Stimulated activated CD4-positive, alpha-beta T cell treated with anti-CD3 and anti-CD28 coated beads, Interleukin-2, amount 100 ng/mL, for 4 hours (primary cell): ENCODE data around the gene DNTT.

Experiments
- DNase-seq: peaks from one replicate; pipeline ENCODE4 v3.0.0-alpha.2; 2020; ENCODE audit warnings: low read depth

The DNTT gene

DNA sequence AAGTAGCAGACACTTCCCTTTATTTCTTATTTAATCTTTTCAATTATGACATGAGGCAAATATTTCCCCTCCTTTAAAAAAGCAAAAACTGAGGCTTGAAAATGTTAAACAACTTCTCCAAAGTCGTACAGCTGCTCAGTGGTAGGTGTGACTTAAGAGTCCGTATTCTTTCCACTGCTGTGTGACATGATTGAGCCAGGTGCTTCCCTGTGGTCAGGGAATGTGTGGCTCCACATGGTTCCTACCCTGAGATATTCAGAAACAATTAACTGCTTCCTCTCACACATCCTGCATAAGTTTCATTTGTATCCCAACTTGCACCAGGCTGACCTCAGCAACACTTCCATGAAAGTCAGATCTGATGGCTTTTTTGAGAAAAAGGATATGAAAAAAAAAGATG, 41.0 kb downstream of the DNTT start:
- no peak for DNase-seq

DNA sequence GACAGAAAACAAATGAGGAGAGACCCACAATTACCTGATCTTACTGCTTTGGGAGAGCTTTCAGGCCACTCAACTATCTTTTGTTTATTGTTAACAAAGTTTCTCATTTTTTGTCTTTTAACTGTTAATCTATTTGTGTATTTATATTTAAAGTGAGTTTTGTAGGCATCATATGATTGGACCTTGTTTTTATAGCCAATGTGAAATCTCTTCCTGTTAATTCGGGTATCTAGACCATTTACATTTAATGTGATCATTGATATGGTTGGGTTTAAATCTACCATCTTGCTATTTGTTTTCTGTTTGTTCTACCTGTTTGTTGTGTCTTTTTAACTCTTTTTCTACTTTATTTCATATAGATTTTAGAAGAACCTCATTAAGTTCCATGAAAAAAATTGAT, 42.1 kb downstream of the DNTT start:
- DNase-seq = no peak

GRCh38 chr10:96352027-96352426, 47.8 kb downstream of the DNTT start:
- no peak for DNase-seq

GRCh38 chr10:96352582-96352981, 48.3 kb downstream of the DNTT start:
- no peak for DNase-seq

- DNase-seq = no peak
These were observed 52.9 kb downstream of the DNTT start for GRCh38 chr10:96357038-96357620.

DNA sequence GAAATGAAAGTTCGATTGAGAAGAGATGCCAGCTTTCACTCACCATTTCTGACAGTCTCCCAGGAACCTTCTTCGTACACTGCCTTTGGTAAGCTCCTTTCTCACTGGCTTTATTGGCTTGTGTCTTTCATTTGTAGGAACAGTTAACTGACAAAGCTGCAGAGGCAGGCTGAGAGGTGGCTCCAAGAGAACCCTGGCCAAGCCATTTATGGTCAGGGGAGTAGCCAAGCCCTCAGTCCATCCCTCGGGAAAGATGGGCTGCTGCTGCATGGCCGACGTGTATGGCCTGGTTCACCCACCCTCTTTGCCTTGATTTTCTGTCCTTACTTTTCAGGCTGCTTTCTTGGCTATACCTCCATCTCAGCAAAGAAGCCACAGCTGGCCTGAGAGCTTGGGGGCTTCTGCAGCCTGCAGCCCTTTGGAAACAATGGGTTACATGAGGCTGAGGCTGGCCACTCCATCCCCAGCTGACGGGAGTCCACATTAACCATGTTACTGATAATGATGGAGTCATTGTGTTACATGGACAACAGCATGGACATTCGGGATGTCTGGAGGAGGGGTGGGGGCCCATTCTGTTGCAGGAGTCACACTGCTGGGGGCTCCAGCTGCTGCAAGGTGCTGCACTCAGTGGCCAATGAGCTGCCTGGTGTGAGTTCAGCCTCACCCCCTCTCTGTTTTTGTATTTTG, 54.8 kb downstream of the DNTT start, which contains the start of gene OPALIN:
OPALIN (minus strand) TSS at position 152 of the 690 bp plus-strand sequence; CDS start at position 46, 106 bp downstream.
- DNase-seq = no peak

DNA sequence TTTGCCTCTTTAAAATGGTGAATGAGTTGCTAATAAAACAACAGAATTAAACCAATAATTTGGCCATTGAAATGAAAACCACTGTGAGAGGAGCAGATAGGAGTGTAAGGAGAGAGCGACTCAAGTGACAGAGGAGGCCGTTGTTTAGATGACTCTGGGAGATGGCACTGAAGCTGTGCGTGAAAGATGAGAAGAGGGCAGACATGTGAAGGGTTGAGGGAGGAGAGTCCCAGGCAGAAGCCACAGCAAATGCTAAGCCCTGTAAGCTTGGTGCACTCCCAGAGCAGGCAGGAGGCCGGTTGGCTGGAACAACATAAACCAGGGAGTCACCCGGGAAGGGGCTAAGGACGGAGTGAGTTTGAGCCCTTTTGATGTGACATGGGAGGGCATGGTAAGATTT, 55.4 kb downstream of the DNTT start:
- no peak for DNase-seq

GRCh38 chr10:96360331-96360730, 56.1 kb downstream of the DNTT start:
- no peak for DNase-seq

DNA sequence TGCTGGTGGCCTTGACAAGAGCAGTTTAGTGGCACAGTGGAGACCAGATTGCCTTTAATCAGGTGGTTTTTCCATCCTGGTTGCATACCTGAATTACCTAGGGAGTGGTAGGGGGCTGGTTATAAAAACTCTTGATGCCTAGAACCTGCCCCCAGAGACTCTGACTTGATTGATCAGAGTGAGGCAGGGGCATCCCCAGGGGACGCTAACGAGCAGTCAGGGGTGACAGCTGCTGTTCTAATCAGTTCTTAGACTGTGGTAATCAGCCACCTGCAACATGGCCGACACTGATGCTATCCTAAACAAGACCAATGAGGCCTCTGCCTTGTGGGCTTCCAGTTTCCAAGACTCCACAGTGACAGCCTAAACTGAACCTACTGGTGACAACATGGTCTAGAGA, 56.5 kb downstream of the DNTT start:
- DNase-seq = no peak

DNA sequence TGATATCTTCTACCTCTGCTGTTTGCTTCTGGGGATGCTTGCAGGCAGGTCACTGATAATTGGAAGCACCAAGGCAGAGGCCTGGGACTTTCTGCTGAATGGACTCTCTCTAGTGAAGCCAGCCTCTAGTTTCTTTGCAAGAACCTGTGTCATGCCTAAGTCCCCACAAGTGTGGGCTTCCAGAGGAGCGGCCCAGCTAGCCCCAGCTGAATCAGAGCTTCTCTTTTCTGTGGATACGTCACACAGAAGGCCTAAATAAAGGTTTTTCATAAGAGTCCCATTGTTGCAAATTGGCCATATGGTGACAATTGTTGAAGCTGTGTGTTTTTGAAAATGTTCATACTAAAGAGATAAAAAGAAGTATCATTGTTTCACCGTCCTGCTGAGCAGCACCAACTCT, 61.3 kb downstream of the DNTT start:
- DNase-seq = no peak

- no peak for DNase-seq
These were observed 62.3 kb downstream of the DNTT start for GRCh38 chr10:96366508-96366907.

- no peak for DNase-seq
These were observed 63.2 kb downstream of the DNTT start for GRCh38 chr10:96367470-96367869.

DNA sequence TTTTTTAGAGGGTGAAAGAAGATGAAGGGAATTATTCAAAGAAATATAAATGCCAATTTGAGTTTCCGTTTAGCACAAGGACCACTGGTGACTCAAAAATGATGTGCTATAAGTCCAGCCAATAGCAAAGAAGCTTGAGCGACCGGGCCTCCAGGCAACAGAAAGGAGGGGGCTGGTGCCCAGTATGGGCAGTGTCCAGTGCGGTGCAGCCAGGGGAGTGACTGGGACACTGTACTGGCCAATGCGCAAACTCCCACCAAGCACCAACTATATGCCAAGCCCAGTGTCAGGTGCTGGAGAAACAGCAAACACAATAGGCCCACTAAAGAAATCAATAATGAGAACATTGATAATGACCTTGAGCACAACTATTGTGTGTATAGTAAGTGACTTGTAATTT, 64.7 kb downstream of the DNTT start:
- no peak for DNase-seq

- DNase-seq = no peak
These were observed 65.8 kb downstream of the DNTT start for GRCh38 chr10:96369890-96370583.

DNA sequence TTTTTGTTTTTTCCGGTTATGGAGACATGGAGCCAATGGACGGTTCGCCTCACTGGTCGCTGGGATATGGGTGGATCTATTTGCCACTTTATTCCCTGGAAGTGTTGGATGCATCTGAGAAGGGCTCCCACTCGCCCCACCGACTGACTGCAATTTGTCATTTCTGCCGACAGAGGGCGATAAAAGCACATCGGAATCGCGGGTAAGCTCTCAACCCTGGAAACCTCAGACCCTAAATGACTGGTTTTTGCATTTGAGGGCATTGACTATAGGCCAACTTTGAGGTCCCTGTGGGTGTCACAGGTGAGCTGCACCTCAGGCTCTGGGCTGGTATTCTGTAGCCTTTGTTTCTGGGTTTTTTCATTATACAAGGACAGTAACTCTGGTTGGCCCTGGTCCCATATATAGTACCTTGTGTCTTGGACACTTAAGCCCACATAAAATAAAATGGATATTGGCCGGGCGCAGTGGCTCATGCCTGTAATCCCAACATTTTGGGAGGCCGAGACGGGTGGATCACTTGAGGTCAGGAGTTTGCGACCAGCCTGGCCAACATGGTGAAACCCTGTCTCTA, 66.4 kb downstream of the DNTT start:
- peak; percentile 2 for DNase-seq

- no peak for DNase-seq
These were observed 67.1 kb downstream of the DNTT start for GRCh38 chr10:96371356-96371755.

DNA sequence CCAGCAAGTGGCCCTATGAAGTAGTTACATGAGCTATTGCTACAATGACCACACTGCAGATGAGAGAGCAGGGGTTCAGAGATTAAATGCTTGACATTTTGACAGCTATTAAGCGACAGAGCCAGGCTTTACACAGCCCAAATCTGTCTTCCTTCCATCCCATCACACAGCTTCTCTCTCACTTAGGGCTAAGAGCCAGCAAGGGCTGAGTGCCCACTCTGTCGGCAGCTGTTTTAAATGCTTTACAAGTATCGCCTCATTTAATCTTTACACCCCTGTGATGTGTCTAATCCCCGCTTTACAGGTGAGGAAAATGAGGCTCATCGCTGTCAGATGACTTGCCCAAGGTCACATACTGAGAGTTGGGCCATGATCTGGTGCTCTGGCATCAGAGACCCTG, 69.8 kb downstream of the DNTT start:
- no peak for DNase-seq

- DNase-seq = no peak
These were observed 70.4 kb downstream of the DNTT start for GRCh38 chr10:96374639-96374984.

DNA sequence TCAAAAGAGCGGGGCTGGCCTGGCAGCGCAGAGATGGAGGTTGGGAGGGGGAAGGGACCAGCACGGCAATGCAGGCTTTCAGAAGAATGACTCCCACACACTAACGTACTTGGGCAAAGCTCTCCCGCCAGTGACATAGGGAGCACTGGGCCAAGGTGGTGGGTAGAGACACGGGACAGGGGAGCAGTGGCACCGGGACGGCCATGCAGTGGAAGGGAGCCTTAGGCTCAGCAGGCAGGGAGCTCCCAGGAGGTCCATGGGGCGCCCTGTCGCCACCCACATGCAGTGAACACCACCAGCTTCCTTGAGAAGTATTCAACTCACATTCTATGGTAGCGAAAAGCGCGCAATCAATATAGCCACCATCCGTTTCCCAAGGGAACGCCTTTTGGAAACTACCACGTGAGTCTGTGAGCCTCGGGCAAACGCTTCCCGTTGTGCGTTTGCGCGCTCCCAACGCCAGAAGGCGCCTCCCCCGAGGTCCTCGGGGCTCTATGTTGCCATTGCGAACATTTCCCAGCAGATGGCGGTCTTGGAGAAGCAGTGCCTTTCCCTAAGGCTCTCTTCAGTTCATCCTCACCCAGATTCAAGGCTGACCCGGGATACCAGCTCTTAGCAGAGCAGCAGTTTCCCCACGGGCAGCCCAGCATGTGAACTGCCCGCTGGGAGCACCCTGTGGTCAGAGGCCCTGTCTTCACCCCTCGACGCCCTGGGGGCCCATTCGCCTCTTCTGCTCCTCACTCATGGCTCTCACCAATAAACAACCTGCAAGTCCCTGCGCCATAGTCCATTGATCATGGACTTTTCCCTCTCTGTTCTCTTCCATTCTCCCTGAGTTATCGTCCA, 71.0 kb downstream of the DNTT start:
- peak; percentile 40 for DNase-seq

DNA sequence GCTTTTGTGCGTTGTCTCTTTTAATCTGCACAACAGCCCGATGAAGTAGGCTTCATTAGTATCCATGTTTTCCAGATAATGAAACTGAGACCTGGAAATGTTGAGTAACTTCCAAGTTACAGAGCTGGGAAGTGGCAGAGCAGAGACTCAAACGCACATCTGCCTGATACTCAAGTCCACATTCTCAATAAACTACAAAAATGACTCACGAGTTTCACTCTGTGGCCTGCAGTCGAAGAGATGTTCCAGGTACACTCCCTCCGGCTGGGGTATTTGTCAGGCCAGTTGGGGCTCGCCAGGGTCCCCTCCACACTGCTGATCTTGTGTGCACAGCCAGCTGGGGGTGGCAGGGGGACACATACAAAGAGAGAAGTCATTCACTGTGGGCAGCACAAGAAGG, 72.2 kb downstream of the DNTT start:
- DNase-seq = no peak

- no peak for DNase-seq
These were observed 73.6 kb downstream of the DNTT start for GRCh38 chr10:96377816-96378294.

- DNase-seq = no peak
These were observed 74.5 kb downstream of the DNTT start for GRCh38 chr10:96378741-96379140.
